HUES64 (cell line): ENCODE data around the gene RIPK1.

Experiments
- H3K27ac ChIP-seq: 2 replicates; pipeline ENCODE4 v1.7.0; 2013; ENCODE audit warnings: low read depth, low read length, inconsistent platforms
- H3K27me3 ChIP-seq: 2 replicates; pipeline ENCODE4 v1.6.1; 2013; ENCODE audit warnings: mild to moderate bottlenecking, low read length; ENCODE audit not compliant: insufficient read depth
- H3K36me3 ChIP-seq: 2 replicates; pipeline ENCODE4 v1.6.1; 2013; ENCODE audit warnings: mild to moderate bottlenecking, low read length; ENCODE audit not compliant: insufficient read depth
- H3K4me1 ChIP-seq: 2 replicates; pipeline ENCODE4 v1.6.1; 2013; ENCODE audit warnings: mild to moderate bottlenecking, low read length, moderate library complexity; ENCODE audit not compliant: insufficient read depth
- H3K4me3 ChIP-seq: 2 replicates; pipeline ENCODE4 v1.5.1; 2013; ENCODE audit warnings: mild to moderate bottlenecking, low read length, moderate library complexity
- H3K9ac ChIP-seq: 2 replicates; pipeline ENCODE4 v1.6.1; 2013; ENCODE audit warnings: mild to moderate bottlenecking, low read depth, low read length
- H3K9me3 ChIP-seq: 2 replicates; pipeline ENCODE4 v1.6.1; 2013; ENCODE audit warnings: low read depth, low read length; ENCODE audit not compliant: insufficient read depth
- WGBS: fragments of 150-250, 120-280 bp; methylation state at CpG from one replicate; pipeline ENCODE4 v1.1.7; 2013; ENCODE audit warnings: missing lambda C conversion rate; 5-methylcytosine and 5-hydroxymethylcytosine counted together

Gene RIPK1

GRCh38 chr6:3086282-3086946 lies 18.1 kb downstream of the RIPK1 start:
- H3K9me3 ChIP-seq: peaks cover 65% of the 10 kb centered on the region
- H3K27me3 ChIP-seq: no peaks in the 10 kb centered on the region
- H3K4me3 ChIP-seq: no peak overlapping the region
- 68% methylated on average over 7 of the region's 7 CpGs for WGBS
- peaks cover 88% of the 10 kb centered on the region for H3K36me3 ChIP-seq
- no peaks in the 10 kb centered on the region for H3K4me1 ChIP-seq
- H3K9ac ChIP-seq: no peak overlapping the region
- no peak overlapping the region for H3K27ac ChIP-seq

GRCh38 chr6:3088446-3088845 lies 20.2 kb downstream of the RIPK1 start:
- no peaks in the 10 kb centered on the region for H3K27me3 ChIP-seq
- H3K9me3 ChIP-seq: peaks cover 65% of the 10 kb centered on the region
- no peak overlapping the region for H3K27ac ChIP-seq
- peaks cover 72% of the 10 kb centered on the region for H3K36me3 ChIP-seq
- no peaks in the 10 kb centered on the region for H3K4me1 ChIP-seq
- peak overlapping the region; percentile 34; the same call in 1 of the 2 replicates for H3K4me3 ChIP-seq
- H3K9ac ChIP-seq: no peak overlapping the region
- 97% methylated on average over 4 of the region's 4 CpGs for WGBS

GRCh38 chr6:3088968-3089367 lies 20.7 kb downstream of the RIPK1 start:
- Histone ChIP-seq H3K36me3 (peaks cover 69% of the 10 kb centered on the region), H3K27ac (no peak overlapping the region), H3K27me3 (no peaks in the 10 kb centered on the region), H3K4me3 (peak overlapping the region; percentile 34), H3K9ac (no peak overlapping the region), H3K9me3 (peaks cover 64% of the 10 kb centered on the region), H3K4me1 (no peaks in the 10 kb centered on the region)
- WGBS: 97% methylated on average over 4 of the region's 4 CpGs

GRCh38 chr6:3090013-3090412 lies 21.7 kb downstream of the RIPK1 start:
- H3K9ac ChIP-seq: no peak overlapping the region
- peak overlapping the region; percentile 34 for H3K4me3 ChIP-seq
- H3K27ac ChIP-seq: no peak overlapping the region
- peaks cover 69% of the 10 kb centered on the region for H3K9me3 ChIP-seq
- H3K4me1 ChIP-seq: no peaks in the 10 kb centered on the region
- 93% methylated on average over 2 of the region's 4 CpGs for WGBS
- H3K36me3 ChIP-seq: peaks cover 69% of the 10 kb centered on the region
- no peaks in the 10 kb centered on the region for H3K27me3 ChIP-seq

- WGBS: 98% methylated on average over 2 of the region's 2 CpGs
- H3K4me3 ChIP-seq: peak overlapping the region; percentile 27; the same call in 1 of the 2 replicates
- H3K27ac ChIP-seq: no peak overlapping the region
- H3K4me1 ChIP-seq: no peaks in the 10 kb centered on the region
- H3K9ac ChIP-seq: no peak overlapping the region
- H3K36me3 ChIP-seq: peaks cover 63% of the 10 kb centered on the region
- H3K9me3 ChIP-seq: peaks cover 51% of the 10 kb centered on the region
- H3K27me3 ChIP-seq: no peaks in the 10 kb centered on the region
These were observed 26.5 kb downstream of the RIPK1 start for GRCh38 chr6:3094815-3095214.

GRCh38 chr6:3102875-3103274 lies 34.6 kb downstream of the RIPK1 start:
- Histone ChIP-seq H3K27me3 (no peaks in the 10 kb centered on the region), H3K4me1 (no peaks in the 10 kb centered on the region), H3K36me3 (peaks cover 68% of the 10 kb centered on the region), H3K27ac (no peak overlapping the region), H3K9ac (no peak overlapping the region), H3K4me3 (no peak overlapping the region), H3K9me3 (peaks cover 8% of the 10 kb centered on the region; the same call in 1 of the 2 replicates)
- WGBS: 100% methylated on average over 2 of the region's 3 CpGs

- Histone ChIP-seq H3K9ac (no peak overlapping the region), H3K4me3 (no peak overlapping the region), H3K27ac (no peak overlapping the region), H3K4me1 (no peaks in the 10 kb centered on the region), H3K36me3 (peaks cover 85% of the 10 kb centered on the region), H3K27me3 (no peaks in the 10 kb centered on the region), H3K9me3 (no peaks in the 10 kb centered on the region)
- 94% methylated on average over 10 of the region's 10 CpGs for WGBS
These were observed 40.6 kb downstream of the RIPK1 start for GRCh38 chr6:3108746-3109414.

- Histone ChIP-seq H3K4me1 (no peaks in the 10 kb centered on the region), H3K27ac (no peak overlapping the region), H3K27me3 (no peaks in the 10 kb centered on the region), H3K9ac (no peak overlapping the region), H3K9me3 (no peaks in the 10 kb centered on the region), H3K4me3 (no peak overlapping the region), H3K36me3 (peaks cover 85% of the 10 kb centered on the region)
- WGBS: 97% methylated on average over 2 of the region's 3 CpGs
These were observed 41.5 kb downstream of the RIPK1 start for GRCh38 chr6:3109761-3110160.

GRCh38 chr6:3114377-3114776 lies 46.1 kb downstream of the RIPK1 start:
- no peak overlapping the region for H3K27ac ChIP-seq
- H3K9ac ChIP-seq: no peak overlapping the region
- H3K36me3 ChIP-seq: peaks cover 56% of the 10 kb centered on the region
- H3K4me1 ChIP-seq: peaks cover 13% of the 10 kb centered on the region
- H3K9me3 ChIP-seq: no peaks in the 10 kb centered on the region
- 96% methylated on average over 5 of the region's 6 CpGs for WGBS
- no peak overlapping the region for H3K4me3 ChIP-seq
- H3K27me3 ChIP-seq: no peaks in the 10 kb centered on the region

- Histone ChIP-seq H3K4me3 (peak overlapping the region; percentile 91), H3K27ac (peak overlapping the region; percentile 98), H3K27me3 (no peaks in the 10 kb centered on the region), H3K9ac (peak overlapping the region; percentile 90), H3K36me3 (peaks cover 23% of the 10 kb centered on the region), H3K4me1 (peaks cover 18% of the 10 kb centered on the region), H3K9me3 (no peaks in the 10 kb centered on the region)
- WGBS: 21% methylated on average over 8 of the region's 8 CpGs
These were observed 49.6 kb downstream of the RIPK1 start for GRCh38 chr6:3117912-3118352.

- Histone ChIP-seq H3K36me3 (peaks cover 17% of the 10 kb centered on the region), H3K27ac (peak within 1 kb of the TSS; percentile 98), H3K27me3 (no peaks in the 10 kb centered on the region), H3K9me3 (no peaks in the 10 kb centered on the region), H3K4me3 (peak within 1 kb of the TSS; percentile 91), H3K4me1 (peaks cover 18% of the 10 kb centered on the region), H3K9ac (peak within 1 kb of the TSS; percentile 90)
- under 1% methylated on average over 89 of the region's 89 CpGs for WGBS
These were observed 50.2 kb downstream of the RIPK1 start, which contains the start of gene BPHL for GRCh38 chr6:3118353-3119039. Gene BPHL, plus strand, starts transcription at chr6:3118711. Its CDS starts 30 bp downstream, at chr6:3118741.
